ENCODE results near the gene PDE4D.

PDE4D gene

GRCh38 chr5:58930520-58930919, 963.0 kb downstream of the PDE4D start:
- H3K9me3 Mint-ChIP-seq, result no peaks in the 10 kb centered on the region
- ATAC-seq, result no peak
- H3K36me3 Mint-ChIP-seq, result no peaks in the 10 kb centered on the region
- no peak overlapping the region for H3K4me3 Mint-ChIP-seq
- H3K27ac Mint-ChIP-seq, result no peak overlapping the region
- H3K4me1 Mint-ChIP-seq, result peaks cover 34% of the 10 kb centered on the region
- DNase-seq (ENCODE audit: low spot score in 2 of 2), result no peak

GRCh38 chr5:58929726-58930125, 963.8 kb downstream of the PDE4D start:
- H3K9me3 Mint-ChIP-seq, result no peaks in the 10 kb centered on the region
- no peak overlapping the region for H3K27ac Mint-ChIP-seq
- peaks cover 28% of the 10 kb centered on the region for H3K4me1 Mint-ChIP-seq
- H3K36me3 Mint-ChIP-seq, result no peaks in the 10 kb centered on the region
- DNase-seq (ENCODE audit: low spot score in 2 of 2), result no peak
- ATAC-seq, result no peak
- H3K4me3 Mint-ChIP-seq, result no peak overlapping the region

- Mint-ChIP-seq H3K27ac (no peak overlapping the region), H3K4me1 (peaks cover 23% of the 10 kb centered on the region), H3K9me3 (no peaks in the 10 kb centered on the region), H3K4me3 (no peak overlapping the region), H3K36me3 (no peaks in the 10 kb centered on the region)
- DNase-seq (ENCODE audit: low spot score in 2 of 2), result no peak
- ATAC-seq, result no peak
These were observed 965.6 kb downstream of the PDE4D start for GRCh38 chr5:58927938-58928337.

GRCh38 chr5:58927181-58927580, 966.3 kb downstream of the PDE4D start:
- Mint-ChIP-seq H3K27ac (no peak overlapping the region), H3K9me3 (no peaks in the 10 kb centered on the region), H3K4me3 (no peak overlapping the region), H3K36me3 (no peaks in the 10 kb centered on the region), H3K4me1 (peaks cover 23% of the 10 kb centered on the region)
- DNase-seq (ENCODE audit: low spot score in 2 of 2) (no peak), ATAC-seq (peak; percentile 55)

- ATAC-seq, result no peak
These were observed 967.0 kb downstream of the PDE4D start for GRCh38 chr5:58926541-58926935.

GRCh38 chr5:58925627-58926540, 967.6 kb downstream of the PDE4D start:
- H3K9me3 Mint-ChIP-seq, result no peaks in the 10 kb centered on the region
- DNase-seq (ENCODE audit: low spot score in 2 of 2), result no peak
- H3K4me1 Mint-ChIP-seq, result peaks cover 23% of the 10 kb centered on the region
- no peaks in the 10 kb centered on the region for H3K36me3 Mint-ChIP-seq
- ATAC-seq, result peak; percentile 61
- no peak overlapping the region for H3K27ac Mint-ChIP-seq
- H3K4me3 Mint-ChIP-seq, result peak overlapping the region; percentile 8

More at GRCh38 chr5:58926541-58926935, 967.0 kb downstream of the PDE4D start:
- no peaks in the 10 kb centered on the region for H3K9me3 Mint-ChIP-seq
- no peak overlapping the region for H3K27ac Mint-ChIP-seq
- H3K4me1 Mint-ChIP-seq, result peaks cover 23% of the 10 kb centered on the region
- no peaks in the 10 kb centered on the region for H3K36me3 Mint-ChIP-seq
- DNase-seq (ENCODE audit: low spot score in 2 of 2), result no peak
- H3K4me3 Mint-ChIP-seq, result peak overlapping the region; percentile 8

- H3K4me3 Mint-ChIP-seq, result no peak overlapping the region
These were observed 969.2 kb downstream of the PDE4D start for GRCh38 chr5:58924306-58924705.

GRCh38 chr5:58923355-58923754, 970.2 kb downstream of the PDE4D start:
- H3K9me3 Mint-ChIP-seq, result no peaks in the 10 kb centered on the region

More at GRCh38 chr5:58924306-58924705, 969.2 kb downstream of the PDE4D start:
- no peaks in the 10 kb centered on the region for H3K36me3 Mint-ChIP-seq
- H3K4me1 Mint-ChIP-seq, result peaks cover 17% of the 10 kb centered on the region
- ATAC-seq (no peak), DNase-seq (ENCODE audit: low spot score in 2 of 2) (no peak)
- no peak overlapping the region for H3K27ac Mint-ChIP-seq
- H3K9me3 Mint-ChIP-seq, result no peaks in the 10 kb centered on the region

GRCh38 chr5:58922461-58923171, 970.9 kb downstream of the PDE4D start:
- Mint-ChIP-seq H3K9me3 (no peaks in the 10 kb centered on the region), H3K36me3 (no peaks in the 10 kb centered on the region), H3K4me3 (no peak overlapping the region), H3K4me1 (peaks cover 16% of the 10 kb centered on the region), H3K27ac (no peak overlapping the region)
- DNase-seq (ENCODE audit: low spot score in 2 of 2) (no peak), ATAC-seq (no peak)

More at GRCh38 chr5:58923355-58923754, 970.2 kb downstream of the PDE4D start:
- Mint-ChIP-seq H3K27ac (no peak overlapping the region), H3K4me1 (peaks cover 17% of the 10 kb centered on the region), H3K4me3 (no peak overlapping the region), H3K36me3 (no peaks in the 10 kb centered on the region)
- no peak for DNase-seq (ENCODE audit: low spot score in 2 of 2)
- no peak for ATAC-seq

- Mint-ChIP-seq H3K36me3 (no peaks in the 10 kb centered on the region), H3K4me3 (no peak overlapping the region), H3K9me3 (no peaks in the 10 kb centered on the region), H3K27ac (peak overlapping the region; percentile 51), H3K4me1 (peaks cover 5% of the 10 kb centered on the region)
- no peak for ATAC-seq
- DNase-seq (ENCODE audit: low spot score in 2 of 2), result no peak
These were observed 972.4 kb downstream of the PDE4D start for GRCh38 chr5:58921159-58921558.

- H3K36me3 Mint-ChIP-seq, result no peaks in the 10 kb centered on the region
- DNase-seq (ENCODE audit: low spot score in 2 of 2) (no peak), ATAC-seq (no peak)
- no peak overlapping the region for H3K27ac Mint-ChIP-seq
- no peak overlapping the region for H3K4me3 Mint-ChIP-seq
- no peaks in the 10 kb centered on the region for H3K4me1 Mint-ChIP-seq
- H3K9me3 Mint-ChIP-seq, result no peaks in the 10 kb centered on the region
These were observed 973.7 kb downstream of the PDE4D start for GRCh38 chr5:58919833-58920232.

All from stimulated activated effector memory CD8-positive, alpha-beta T cell treated with anti-CD3 and anti-CD28 coated beads, Interleukin-12 subunit alpha, Interleukin-12 subunit beta, amount 100 ng/mL, for 72 hours (primary cell).